Measurements from ENCODE around the gene RNF227. TPM values are rescaled to one million over a fixed set of nuclear protein-coding genes. Genes with fewer than 3 reads are reported as not detected.

RNF227 gene
- total and polyA plus RNA-seq, 2 of the 8 experiments (the other 6 are each of a cell fraction or from before 2014, with no cell fraction given), result 0.63 to 1.7 TPM

DNA sequence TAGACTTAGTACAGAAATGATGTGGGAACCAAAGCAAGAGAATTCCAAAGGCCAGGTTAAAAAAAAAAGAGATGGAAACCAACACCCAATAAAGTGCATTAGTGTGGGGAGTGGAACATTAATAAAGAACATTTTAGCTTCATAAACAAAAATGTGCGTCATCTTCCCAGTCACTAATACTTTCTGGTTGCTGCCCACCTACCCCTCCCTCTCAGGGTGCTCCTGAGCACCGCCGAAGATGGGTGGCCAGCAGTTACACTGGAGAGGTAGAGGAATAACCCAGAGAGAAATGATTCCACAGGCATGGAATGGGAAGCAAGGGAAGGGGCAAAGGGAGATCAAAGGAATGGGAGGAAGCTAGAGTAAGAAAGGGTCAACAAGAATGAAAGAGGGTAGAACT is 33.5 kb downstream of the RNF227 start (continued):
- TF ChIP-seq SUZ12 (IDR thresholded peaks at IDR 0.05; ENCODE audit: low read length) (no peak), GTF2F1 (IDR thresholded peaks at IDR 0.05; ENCODE audit: borderline replicate concordance, low read depth, low read length) (no peak), SIX5 (IDR thresholded peaks at IDR 0.05; ENCODE audit: low read depth, low read length) (no peak), TAF7 (optimal IDR thresholded peaks at IDR 0.05; ENCODE audit: borderline replicate concordance, low read depth, low read length) (no peak), JUND (IDR thresholded peaks at IDR 0.05; ENCODE audit: low read length) (no peak), EGR1 (IDR thresholded peaks at IDR 0.05; ENCODE audit: borderline replicate concordance, low read depth, low read length) (no peak), CHD1 (IDR thresholded peaks at IDR 0.05; ENCODE audit: low read depth, low read length) (no peak)

Measured in H1 (cell line).